ENCODE measurements around the gene PRRG4.

DNA sequence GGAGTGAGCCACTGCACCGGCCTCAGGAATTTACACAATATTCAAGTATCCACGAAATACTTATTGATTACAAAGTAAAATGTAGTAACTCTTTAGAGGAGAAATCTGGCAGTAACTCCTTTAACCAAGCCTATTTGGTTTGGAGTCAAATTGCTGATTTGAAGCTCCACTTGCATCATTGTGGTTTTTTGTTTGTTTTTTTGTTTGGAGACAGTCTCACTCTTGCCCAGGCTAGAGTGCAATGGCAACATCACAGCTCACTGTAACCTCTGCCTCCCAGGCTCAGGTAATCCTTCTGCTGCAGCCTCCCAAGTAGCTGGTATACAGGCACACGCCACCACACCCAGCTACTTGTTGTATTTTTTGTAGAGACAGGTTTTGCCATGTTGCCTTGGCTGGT, 56.5 kb downstream of the PRRG4 start:
- no peak for TF ChIP-seq CTCF (IDR thresholded peaks at IDR 0.05; ENCODE audit: low read depth, low read length)
- TF ChIP-seq EZH2phosphoT487 (IDR thresholded peaks at IDR 0.05; ENCODE audit: low read depth) = no peak

Data from OCI-LY3 (cell line).